Osteoblast (primary cell): ENCODE data around the gene RABGAP1. TPM values are rescaled to one million over a fixed set of nuclear protein-coding genes. Genes with fewer than 3 reads are reported as not detected.

ENCODE experiments used
- DNase-seq: peaks from one replicate; pipeline ENCODE4 v3.0.0; 2011; ENCODE audit warnings: low spot score, mixed read lengths; ENCODE audit not compliant: insufficient read length; ENCODE audit errors: missing footprints
- H2AFZ ChIP-seq: 2 replicates; pipeline ENCODE4 v1.6.0; 2011; ENCODE audit warnings: mild to moderate bottlenecking, low read length
- H3K27ac ChIP-seq: 2 replicates; pipeline ENCODE4 v1.5.1; 2011; ENCODE audit warnings: mild to moderate bottlenecking, low read depth, low read length, moderate library complexity
- H3K27me3 ChIP-seq: 2 replicates; pipeline ENCODE4 v1.6.0; 2012; ENCODE audit warnings: mild to moderate bottlenecking, control low read depth, inconsistent platforms, low read length, moderate library complexity; ENCODE audit not compliant: insufficient read depth
- H3K36me3 ChIP-seq: 2 replicates; pipeline ENCODE4 v1.5.1; 2011; ENCODE audit warnings: mild to moderate bottlenecking, low read length, control low read depth, moderate library complexity; ENCODE audit not compliant: insufficient read depth
- H3K4me1 ChIP-seq: 2 replicates; pipeline ENCODE4 v1.5.1; 2011; ENCODE audit warnings: mild to moderate bottlenecking, low read length, control low read depth, moderate library complexity; ENCODE audit not compliant: insufficient read depth
- H3K4me2 ChIP-seq: 2 replicates; pipeline ENCODE4 v1.6.0; 2011; ENCODE audit warnings: mild to moderate bottlenecking, low read length; ENCODE audit not compliant: insufficient read depth
- H3K4me3 ChIP-seq: fragments of 200-600 bp; sonication (generic); 3 replicates; pipeline ENCODE4 v1.5.1; 2012; ENCODE audit warnings: mild to moderate bottlenecking, low read length, inconsistent platforms; ENCODE audit not compliant: insufficient read depth
- H3K79me2 ChIP-seq: 2 replicates; pipeline ENCODE4 v1.6.0; 2012; ENCODE audit warnings: mild to moderate bottlenecking, low read length, control low read depth, inconsistent platforms; ENCODE audit not compliant: insufficient read depth
- H3K9me3 ChIP-seq: 2 replicates; pipeline ENCODE4 v1.5.1; 2011; ENCODE audit warnings: low read depth, low read length, control low read depth
- H4K20me1 ChIP-seq: 2 replicates; pipeline ENCODE4 v1.6.0; 2012; ENCODE audit warnings: mild to moderate bottlenecking, low read length, control low read depth; ENCODE audit not compliant: insufficient read depth
- total RNA-seq: library from RNA; depleted of rRNA; stranded (reverse); fragments of >200 nt; gene quantifications from 2 replicates; pipeline ENCODE4 v1.2.3, GENCODE V29; 2012
- TF ChIP-seq, protein P1 (sequence below): IDR thresholded peaks from 2 replicates; pipeline ENCODE4 v1.5.1; 2011; ENCODE audit warnings: mild to moderate bottlenecking, low read depth, low read length, moderate library complexity; ENCODE audit errors: extremely low read depth

RABGAP1 gene
- total RNA-seq, 1 donor = 49.2 TPM

- no peaks in the 10 kb centered on the region for H4K20me1 ChIP-seq
- no peaks in the 10 kb centered on the region for H3K79me2 ChIP-seq
- DNase-seq = no peak
- H3K4me2 ChIP-seq = no peak overlapping the region
- no peaks in the 10 kb centered on the region for H3K4me1 ChIP-seq
- no peaks in the 10 kb centered on the region for H3K36me3 ChIP-seq
- H3K4me3 ChIP-seq = no peak overlapping the region
- peaks cover 9% of the 10 kb centered on the region for H3K27me3 ChIP-seq
- no peak overlapping the region for H2AFZ ChIP-seq
- H3K9me3 ChIP-seq = no peaks in the 10 kb centered on the region
- no peak overlapping the region for H3K27ac ChIP-seq
- TF ChIP-seq, protein P1, sequence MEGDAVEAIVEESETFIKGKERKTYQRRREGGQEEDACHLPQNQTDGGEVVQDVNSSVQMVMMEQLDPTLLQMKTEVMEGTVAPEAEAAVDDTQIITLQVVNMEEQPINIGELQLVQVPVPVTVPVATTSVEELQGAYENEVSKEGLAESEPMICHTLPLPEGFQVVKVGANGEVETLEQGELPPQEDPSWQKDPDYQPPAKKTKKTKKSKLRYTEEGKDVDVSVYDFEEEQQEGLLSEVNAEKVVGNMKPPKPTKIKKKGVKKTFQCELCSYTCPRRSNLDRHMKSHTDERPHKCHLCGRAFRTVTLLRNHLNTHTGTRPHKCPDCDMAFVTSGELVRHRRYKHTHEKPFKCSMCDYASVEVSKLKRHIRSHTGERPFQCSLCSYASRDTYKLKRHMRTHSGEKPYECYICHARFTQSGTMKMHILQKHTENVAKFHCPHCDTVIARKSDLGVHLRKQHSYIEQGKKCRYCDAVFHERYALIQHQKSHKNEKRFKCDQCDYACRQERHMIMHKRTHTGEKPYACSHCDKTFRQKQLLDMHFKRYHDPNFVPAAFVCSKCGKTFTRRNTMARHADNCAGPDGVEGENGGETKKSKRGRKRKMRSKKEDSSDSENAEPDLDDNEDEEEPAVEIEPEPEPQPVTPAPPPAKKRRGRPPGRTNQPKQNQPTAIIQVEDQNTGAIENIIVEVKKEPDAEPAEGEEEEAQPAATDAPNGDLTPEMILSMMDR = no peak
Measured at GRCh38 chr9:123120953-123121352, 180.1 kb downstream of the RABGAP1 start.

GRCh38 chr9:123121457-123121856 is 180.6 kb downstream of the RABGAP1 start:
- H3K4me1 ChIP-seq = no peaks in the 10 kb centered on the region
- H3K27ac ChIP-seq = no peak overlapping the region
- no peak for DNase-seq
- H3K4me2 ChIP-seq = no peak overlapping the region
- H3K9me3 ChIP-seq = no peaks in the 10 kb centered on the region
- TF ChIP-seq, protein P1 = no peak
- peaks cover 5% of the 10 kb centered on the region for H3K27me3 ChIP-seq
- no peaks in the 10 kb centered on the region for H4K20me1 ChIP-seq
- H3K36me3 ChIP-seq = no peaks in the 10 kb centered on the region
- no peaks in the 10 kb centered on the region for H3K79me2 ChIP-seq
- no peak overlapping the region for H2AFZ ChIP-seq
- no peak overlapping the region for H3K4me3 ChIP-seq

DNA sequence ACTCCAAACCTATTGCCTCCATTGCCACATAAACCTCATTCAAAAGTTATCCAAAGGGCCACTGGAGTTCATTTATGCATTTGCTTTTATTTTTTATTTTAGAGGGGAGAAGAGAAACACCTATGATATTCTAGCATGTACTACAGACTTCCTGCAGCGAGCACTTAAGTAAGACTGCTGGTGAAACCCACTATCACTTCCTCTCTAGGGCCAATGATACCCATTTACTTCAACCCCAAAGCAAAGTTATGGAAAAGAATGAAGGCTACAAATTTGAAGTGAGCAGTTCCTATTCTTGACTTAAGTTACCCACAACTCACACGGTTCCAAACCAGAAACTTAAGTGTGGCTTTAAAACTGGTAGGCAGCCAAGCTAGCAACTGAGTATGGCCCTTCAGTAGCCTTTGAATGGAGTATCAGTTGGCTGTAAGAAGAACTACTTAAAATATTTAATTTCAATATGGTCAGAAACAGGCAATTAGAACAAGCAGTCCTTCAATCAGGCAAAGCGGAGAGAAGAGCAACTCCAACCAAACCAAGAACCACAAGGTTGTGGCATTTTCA is 186.8 kb downstream of the RABGAP1 start:
- no peak overlapping the region for H3K4me2 ChIP-seq
- no peaks in the 10 kb centered on the region for H3K79me2 ChIP-seq
- no peaks in the 10 kb centered on the region for H3K36me3 ChIP-seq
- no peak overlapping the region for H3K27ac ChIP-seq
- no peak overlapping the region for H2AFZ ChIP-seq
- DNase-seq = no peak
- TF ChIP-seq, protein P1 = no peak
- H3K4me3 ChIP-seq = no peak overlapping the region
- no peaks in the 10 kb centered on the region for H4K20me1 ChIP-seq
- H3K9me3 ChIP-seq = no peaks in the 10 kb centered on the region
- H3K4me1 ChIP-seq = peaks cover 3% of the 10 kb centered on the region
- no peaks in the 10 kb centered on the region for H3K27me3 ChIP-seq

DNA sequence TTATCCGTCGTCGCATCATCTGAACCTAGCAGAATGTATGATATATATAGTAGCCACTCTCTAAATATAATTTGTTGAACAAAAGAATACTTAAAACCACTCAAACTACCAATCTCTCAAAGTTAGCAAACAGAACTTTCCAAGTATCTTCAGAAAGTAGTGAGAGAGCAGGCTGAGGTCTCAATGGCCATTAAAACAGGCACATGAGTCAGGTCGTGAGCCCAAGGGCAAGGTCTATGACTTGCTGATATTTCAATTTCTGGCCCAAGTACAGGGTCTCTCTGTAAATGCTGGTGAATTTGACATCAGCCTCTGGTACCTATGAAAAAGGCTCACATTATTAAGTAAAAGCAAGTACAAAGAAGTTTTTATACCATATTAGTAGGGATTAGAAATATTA is 187.8 kb downstream of the RABGAP1 start:
- H3K4me3 ChIP-seq = no peak overlapping the region
- H4K20me1 ChIP-seq = no peaks in the 10 kb centered on the region
- H3K9me3 ChIP-seq = no peaks in the 10 kb centered on the region
- H3K36me3 ChIP-seq = no peaks in the 10 kb centered on the region
- peaks cover 3% of the 10 kb centered on the region for H3K4me1 ChIP-seq
- TF ChIP-seq, protein P1 = no peak
- no peak overlapping the region for H3K4me2 ChIP-seq
- H3K27ac ChIP-seq = no peak overlapping the region
- no peaks in the 10 kb centered on the region for H3K79me2 ChIP-seq
- no peak for DNase-seq
- H2AFZ ChIP-seq = no peak overlapping the region
- H3K27me3 ChIP-seq = no peaks in the 10 kb centered on the region
